Measurements from ENCODE around the gene CCDC68.

DNA sequence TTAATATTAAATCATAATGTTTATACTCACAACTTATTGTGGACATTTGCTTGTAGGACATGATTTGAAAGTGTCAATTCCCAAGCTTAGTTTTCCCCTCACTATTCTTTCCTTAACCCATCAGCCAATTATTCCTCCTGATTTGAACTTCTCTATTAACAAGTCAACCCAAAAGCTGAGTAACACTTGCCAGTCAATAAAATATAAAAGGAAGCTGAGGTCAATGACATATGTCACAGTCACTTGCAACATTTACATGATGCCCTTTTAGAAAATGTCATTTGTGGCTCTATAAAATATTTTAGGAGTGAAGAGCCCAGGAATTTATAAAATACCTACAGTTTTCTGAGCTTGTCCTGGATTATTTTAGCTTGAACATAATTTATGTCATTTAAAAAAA, 7.2 kb downstream of the CCDC68 start:
- TF ChIP-seq POLR2AphosphoS5 (IDR thresholded peaks at IDR 0.05; ENCODE audit: low read depth) (no peak), GABPA (IDR thresholded peaks at IDR 0.05; ENCODE audit: low read depth) (no peak)
- TF ChIP-seq, protein P1, sequence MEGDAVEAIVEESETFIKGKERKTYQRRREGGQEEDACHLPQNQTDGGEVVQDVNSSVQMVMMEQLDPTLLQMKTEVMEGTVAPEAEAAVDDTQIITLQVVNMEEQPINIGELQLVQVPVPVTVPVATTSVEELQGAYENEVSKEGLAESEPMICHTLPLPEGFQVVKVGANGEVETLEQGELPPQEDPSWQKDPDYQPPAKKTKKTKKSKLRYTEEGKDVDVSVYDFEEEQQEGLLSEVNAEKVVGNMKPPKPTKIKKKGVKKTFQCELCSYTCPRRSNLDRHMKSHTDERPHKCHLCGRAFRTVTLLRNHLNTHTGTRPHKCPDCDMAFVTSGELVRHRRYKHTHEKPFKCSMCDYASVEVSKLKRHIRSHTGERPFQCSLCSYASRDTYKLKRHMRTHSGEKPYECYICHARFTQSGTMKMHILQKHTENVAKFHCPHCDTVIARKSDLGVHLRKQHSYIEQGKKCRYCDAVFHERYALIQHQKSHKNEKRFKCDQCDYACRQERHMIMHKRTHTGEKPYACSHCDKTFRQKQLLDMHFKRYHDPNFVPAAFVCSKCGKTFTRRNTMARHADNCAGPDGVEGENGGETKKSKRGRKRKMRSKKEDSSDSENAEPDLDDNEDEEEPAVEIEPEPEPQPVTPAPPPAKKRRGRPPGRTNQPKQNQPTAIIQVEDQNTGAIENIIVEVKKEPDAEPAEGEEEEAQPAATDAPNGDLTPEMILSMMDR (IDR thresholded peaks at IDR 0.05; ENCODE audit: insufficient read depth, low read length): no peak
- TF ChIP-seq, protein P2, sequence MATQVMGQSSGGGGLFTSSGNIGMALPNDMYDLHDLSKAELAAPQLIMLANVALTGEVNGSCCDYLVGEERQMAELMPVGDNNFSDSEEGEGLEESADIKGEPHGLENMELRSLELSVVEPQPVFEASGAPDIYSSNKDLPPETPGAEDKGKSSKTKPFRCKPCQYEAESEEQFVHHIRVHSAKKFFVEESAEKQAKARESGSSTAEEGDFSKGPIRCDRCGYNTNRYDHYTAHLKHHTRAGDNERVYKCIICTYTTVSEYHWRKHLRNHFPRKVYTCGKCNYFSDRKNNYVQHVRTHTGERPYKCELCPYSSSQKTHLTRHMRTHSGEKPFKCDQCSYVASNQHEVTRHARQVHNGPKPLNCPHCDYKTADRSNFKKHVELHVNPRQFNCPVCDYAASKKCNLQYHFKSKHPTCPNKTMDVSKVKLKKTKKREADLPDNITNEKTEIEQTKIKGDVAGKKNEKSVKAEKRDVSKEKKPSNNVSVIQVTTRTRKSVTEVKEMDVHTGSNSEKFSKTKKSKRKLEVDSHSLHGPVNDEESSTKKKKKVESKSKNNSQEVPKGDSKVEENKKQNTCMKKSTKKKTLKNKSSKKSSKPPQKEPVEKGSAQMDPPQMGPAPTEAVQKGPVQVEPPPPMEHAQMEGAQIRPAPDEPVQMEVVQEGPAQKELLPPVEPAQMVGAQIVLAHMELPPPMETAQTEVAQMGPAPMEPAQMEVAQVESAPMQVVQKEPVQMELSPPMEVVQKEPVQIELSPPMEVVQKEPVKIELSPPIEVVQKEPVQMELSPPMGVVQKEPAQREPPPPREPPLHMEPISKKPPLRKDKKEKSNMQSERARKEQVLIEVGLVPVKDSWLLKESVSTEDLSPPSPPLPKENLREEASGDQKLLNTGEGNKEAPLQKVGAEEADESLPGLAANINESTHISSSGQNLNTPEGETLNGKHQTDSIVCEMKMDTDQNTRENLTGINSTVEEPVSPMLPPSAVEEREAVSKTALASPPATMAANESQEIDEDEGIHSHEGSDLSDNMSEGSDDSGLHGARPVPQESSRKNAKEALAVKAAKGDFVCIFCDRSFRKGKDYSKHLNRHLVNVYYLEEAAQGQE (IDR thresholded peaks at IDR 0.05; ENCODE audit: insufficient replicate concordance, low read depth): no peak

All from HL-60 (cell line).